Measurements from ENCODE around the gene CMTM5.

CMTM5 gene

DNA sequence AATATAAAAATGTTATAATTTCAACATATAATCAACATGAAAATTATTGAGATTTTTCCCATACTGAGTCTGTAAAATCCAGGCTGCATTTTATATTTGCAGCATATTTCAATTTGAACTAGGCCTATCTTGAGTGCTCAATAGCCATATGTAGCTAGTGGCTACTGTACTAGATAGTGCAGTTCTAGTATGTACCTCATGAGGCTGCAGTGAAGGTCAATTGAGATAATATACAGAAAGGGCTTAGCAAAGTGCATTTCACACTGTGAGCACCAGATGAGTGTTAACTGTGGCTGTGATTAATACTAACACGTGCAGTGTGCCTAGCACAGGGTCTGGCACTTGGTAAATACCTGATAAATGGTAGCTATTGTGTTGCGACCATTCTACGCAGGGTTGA is 18.8 kb upstream of the CMTM5 start:
- DNase-seq (ENCODE audit: low spot score): no peak

DNA sequence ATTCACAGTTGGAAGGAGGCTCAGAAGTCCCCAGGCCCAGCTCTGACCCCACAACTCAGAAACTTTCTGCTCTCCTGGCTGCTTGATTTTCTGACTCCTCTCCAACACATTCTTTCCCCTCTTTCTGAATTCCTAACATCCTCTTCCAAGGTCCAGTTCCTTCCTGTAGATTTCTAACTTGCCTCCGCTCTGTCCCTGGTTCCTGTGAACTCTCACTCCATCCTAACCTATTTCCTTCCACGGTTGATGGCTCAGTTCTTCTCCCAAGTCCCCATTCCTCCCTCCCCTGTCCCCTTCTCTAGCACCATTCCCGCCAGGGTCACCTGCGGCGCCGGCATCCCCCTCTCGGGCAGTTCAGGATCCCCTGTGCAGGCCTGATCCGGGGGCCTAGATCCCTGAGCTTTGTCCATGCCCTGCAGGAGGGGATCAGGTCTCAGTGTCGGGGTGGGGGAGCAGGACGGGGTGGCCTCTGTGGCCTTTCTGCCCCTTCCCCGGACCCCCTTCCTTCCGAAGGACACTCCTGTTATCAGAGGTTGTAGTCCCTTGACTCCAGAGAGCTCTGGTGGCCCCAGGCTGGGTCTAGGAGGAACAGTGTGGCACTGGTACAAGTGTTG is 18.2 kb upstream of the CMTM5 start:
- DNase-seq (ENCODE audit: low spot score): no peak

DNA sequence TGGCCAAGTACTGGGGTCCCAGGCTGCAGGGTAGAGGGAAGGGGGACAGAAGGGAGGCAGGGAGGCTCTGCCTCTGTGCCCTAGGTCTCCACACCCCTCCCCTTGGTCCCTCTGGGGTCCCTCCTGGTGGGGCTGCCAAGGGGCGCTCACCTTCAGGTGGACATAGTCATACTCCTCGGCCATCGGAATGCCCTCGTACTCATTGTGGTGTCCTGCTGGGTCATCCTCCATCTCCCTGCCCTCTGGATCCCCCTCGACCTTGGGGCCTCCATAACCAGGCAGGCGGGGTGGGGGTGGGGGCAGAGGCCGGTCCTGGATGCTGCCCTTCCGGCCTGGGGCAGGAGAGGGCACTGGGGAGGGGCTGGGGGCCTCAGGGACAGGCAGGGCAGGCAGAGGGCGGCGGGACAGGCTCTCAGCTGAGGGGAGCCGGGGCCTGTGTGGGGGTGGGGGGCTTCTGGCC is 17.6 kb upstream of the CMTM5 start:
- no peak for DNase-seq (ENCODE audit: low spot score)

DNA sequence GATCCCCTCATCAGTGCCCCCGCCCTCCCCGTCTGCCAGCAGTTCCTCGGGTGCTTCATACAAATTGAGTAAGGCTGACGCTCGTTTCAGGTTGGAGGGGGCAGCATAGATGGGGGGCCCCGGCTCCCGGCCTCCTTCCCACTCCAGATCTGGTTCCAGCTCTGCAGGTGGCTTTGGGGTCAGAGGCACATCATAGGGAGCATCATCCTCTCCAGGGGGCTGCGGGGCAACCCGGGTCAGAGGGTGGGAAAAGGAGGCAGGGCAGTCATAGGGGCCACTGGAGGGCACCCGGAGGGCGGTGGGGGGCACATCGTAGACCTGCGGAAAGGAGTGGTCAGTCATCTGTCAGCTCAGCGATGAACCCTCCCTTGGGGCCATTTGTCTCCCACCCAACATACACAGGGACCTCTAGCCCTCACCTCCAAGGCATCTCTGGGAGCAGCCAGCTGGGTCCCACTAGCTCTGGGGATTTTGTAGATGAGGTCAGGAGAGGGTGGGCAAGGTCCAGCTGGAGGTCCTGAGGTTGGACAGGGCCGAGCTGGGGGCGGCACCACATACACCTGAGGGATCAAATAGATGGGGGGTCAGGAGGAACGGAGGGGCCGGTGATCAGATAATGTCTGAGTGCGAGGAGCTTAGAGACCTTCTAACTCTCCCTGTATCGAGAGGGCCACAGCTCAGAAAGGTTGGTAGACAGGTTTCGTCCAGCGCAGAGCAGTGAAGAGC is 17.0 kb upstream of the CMTM5 start:
- no peak for DNase-seq (ENCODE audit: low spot score)

DNA sequence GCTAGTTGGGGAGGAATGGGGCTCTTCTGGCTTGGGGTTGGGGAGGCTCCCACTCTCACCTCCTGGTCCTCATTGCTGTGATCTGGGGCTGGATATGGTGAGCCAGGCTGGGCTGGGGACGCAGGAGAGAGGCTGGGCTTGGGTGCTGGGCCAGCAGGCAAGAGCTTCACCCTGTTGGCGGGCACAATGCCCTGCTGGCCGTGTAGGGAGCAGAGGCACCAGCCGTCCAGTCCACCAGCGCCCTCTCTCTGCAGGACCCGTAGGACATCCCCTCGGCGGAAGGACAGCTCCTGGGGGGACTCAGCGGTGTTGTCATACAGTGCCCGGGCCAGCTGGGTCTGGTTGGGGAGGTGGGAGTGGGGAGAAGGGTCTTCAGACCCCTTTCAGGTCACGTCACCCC is 16.4 kb upstream of the CMTM5 start:
- no peak for DNase-seq (ENCODE audit: low spot score)

DNA sequence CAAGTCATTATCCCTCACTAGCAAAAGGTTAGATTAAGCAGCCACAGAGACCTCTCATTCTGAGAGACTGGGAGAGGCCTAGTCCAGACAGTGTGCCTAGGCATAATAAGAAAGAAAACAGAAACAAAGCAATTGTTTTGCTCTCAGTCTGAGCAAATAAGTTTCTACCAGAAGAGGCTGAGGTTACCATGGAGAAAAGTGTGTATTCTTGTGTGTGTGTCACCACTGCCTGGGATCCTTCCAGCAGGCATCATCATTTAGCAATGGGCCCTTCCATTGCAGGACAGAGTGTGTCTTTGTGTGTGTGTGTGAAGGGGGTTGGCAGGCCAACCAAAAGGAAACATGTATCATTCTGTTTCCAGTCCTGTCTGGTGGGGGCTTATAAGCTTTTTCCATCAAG is 15.5 kb upstream of the CMTM5 start:
- no peak for DNase-seq (ENCODE audit: low spot score)

DNA sequence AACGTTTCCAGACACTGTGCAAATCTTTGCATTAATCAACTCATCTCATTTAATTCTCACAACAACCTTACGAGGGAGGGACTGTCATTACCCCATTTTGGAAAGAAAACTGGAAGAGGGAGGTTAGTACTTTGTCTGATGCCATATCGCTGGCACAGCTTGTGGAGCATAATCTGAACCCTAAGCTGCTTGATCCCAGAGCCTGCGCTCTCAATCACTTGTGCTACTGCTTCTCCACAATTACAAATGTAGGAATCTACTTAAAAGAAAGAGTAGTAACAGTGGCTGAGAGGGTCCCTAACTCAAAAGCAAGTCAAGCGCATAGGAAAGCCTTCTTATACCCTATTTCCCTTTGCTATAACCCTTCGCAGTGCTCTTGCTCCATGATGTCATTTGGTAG is 15.1 kb upstream of the CMTM5 start:
- DNase-seq (ENCODE audit: low spot score): no peak

DNA sequence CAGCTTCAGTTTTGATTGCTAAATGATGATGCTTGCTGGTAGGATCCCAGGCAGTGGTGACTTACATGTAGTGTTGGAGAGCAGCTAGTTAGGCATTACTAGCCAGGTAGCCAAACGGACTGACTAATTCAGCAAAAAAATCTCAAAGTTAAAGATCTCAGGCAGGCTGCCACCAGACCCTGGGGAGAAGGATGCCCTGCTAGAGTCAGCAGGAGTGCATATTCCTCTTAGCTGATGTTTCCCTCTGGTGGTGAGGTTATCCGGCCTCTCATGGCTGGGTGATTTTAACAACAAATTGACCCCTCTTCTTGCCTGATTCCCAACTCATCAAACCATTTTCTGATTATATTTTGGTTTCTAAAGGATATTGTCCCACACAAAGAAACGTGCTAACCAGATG is 14.6 kb upstream of the CMTM5 start:
- no peak for DNase-seq (ENCODE audit: low spot score)

DNA sequence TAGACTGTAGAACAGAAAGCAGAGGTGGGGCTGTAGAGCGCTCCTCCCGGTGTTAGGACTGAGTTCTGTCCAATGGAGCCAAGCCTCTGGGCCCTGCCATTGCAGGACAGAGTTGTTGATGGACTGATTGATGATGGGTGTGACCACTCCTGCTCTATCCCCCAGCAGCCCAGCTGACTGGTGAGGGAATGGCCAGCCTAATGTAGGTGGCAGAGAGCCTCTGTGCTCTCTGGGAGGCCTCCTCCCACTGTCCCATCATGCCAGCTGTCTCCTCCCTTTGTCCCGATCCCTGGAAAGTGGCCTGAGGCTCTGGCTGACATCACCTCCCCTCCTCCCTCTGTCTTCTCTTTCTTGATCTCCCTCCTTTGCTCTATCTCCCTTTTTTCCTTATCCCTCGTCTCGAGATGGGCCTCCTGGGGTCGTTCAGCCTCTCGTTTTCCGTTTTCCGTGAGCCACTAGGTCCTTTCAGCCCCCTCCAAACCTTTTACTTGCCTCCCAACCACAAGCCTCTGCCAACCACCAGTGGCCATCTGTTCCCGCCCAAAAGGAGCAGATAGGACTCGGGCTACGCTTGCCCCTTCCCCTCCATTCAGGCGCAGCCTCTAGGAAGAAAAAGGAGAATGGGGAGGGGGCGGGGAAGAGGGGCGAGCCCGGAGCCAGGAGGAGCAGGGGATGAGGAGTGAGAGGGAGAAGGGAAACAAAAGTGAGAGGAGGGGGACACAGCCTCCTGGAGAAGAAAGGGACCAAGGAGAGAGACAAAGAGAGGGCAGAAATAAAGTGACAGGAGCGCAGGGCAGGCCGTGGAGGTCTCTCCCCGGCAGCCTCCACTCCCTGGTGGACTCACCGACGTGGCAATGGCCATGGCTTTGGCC is 12.4 kb upstream of the CMTM5 start:
- no peak for DNase-seq (ENCODE audit: low spot score)

DNA sequence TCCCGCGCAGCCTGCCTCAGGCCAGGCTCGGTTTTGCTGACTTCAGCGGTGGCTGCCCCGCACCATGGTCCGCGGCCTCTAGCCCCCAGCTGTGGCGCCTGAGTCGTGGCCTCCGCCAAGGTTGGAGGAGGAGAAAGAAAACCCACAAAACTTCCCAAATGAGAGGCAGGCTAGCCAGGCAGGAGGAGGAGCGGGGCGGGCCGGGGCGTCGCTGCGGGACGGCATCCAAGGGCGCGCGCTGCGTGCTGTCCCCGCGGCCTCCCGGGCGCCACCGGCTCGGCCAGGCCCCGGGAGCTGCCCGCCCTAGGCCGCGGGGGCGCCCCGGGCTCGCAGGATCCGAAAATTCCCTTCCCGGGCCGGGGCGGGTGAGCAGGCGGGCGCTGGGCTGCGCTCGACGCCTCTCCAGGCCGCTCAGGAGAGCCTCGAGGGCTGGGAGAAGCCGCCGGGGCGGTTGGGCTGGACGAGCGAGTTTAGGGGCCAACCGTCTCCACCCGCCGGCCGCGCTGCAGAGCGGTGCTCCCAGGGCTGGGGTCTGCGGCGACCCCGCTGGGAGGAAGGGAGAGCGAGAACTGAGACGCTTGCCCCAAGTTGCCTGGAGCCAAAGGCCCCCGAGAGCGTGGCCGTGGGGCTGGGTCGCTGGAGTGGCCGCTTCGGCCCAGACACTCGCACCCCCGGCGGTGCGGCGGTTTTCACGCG is 11.7 kb upstream of the CMTM5 start, which contains the start of gene EFS:
EFS (minus strand) TSS at position 137 of the 696 bp plus-strand sequence. CDS start 147 bp downstream, outside the sequence.
- no peak for DNase-seq (ENCODE audit: low spot score)

DNA sequence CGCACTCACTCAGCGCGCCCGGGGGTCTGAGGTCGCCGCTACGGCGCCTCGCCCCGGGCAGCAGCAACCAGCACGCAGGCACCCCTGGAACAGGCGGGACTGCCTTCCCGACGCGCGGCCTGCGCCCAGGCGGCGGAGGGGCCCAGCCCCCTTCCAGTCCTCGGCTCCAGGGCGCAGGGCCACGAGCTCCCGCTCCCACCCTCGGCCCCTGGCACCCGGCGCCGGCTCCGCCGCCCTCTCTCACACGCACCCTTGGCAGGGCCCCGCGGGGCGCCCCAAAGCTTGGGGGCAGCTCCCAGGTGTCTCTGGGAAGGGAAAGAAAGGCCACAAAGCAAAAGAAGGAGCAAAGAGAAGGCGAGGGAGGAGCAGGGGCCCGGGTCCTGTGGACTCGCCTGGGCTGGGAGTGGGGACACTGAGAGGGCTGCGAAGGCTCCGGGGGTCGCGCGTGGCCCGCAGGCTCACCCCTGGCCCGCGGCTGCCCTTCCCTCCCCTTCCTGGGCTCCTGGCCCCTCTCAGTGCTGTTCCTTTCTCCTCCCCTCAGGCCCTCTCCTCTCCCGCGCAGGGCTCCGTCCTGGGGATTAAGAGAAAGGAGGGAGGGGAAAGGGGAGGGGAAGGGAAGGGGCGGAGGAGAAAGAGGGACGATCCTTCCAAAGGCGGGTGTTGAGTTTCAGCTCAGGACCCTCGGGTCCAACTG is 11.0 kb upstream of the CMTM5 start:
- no peak for DNase-seq (ENCODE audit: low spot score)

DNA sequence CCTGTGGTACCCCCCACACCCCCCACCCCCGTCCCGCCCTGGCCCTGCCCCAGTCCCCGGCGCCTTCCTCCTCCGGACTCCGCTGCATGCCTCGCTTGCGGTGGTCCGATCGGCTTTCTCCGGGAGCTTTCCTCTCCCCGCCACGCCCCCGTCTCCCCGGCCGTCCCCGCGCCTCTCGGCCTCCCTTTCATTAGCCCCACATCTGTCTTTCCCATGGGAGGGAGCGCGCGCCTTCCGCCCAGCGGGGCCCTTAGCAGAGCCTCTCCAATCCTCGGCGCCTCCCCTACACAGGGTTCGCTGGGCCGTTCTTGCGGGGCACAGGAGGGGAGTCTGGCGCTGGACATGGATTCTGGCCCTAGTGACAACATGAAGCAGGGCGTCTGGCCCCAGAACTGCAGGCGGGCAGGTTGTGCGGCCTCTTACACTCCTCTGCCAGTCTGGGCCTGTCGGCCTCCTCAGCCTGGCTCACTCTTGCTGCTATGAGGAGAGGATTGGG is 10.4 kb upstream of the CMTM5 start:
- DNase-seq (ENCODE audit: low spot score): no peak

DNA sequence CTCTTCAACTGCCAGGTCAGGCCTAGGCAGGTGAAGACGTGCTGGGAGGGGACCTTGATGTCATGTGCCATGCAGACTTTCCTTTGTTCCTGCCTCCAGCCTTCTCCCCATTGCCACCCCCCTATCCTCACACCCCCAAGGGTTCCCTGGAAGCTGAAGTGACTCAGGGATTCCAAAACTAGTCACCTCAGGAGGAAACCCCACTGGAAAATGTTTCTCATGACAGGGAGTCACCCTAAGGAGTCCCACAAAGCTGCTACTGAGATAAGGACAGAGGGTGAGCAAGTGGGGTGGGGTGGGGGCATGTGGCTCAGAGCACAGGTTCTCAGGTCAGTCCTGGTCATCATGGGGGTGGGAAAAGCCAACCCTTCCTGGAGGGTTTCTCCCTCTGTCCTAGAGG is 6.6 kb upstream of the CMTM5 start:
- no peak for DNase-seq (ENCODE audit: low spot score)

DNA sequence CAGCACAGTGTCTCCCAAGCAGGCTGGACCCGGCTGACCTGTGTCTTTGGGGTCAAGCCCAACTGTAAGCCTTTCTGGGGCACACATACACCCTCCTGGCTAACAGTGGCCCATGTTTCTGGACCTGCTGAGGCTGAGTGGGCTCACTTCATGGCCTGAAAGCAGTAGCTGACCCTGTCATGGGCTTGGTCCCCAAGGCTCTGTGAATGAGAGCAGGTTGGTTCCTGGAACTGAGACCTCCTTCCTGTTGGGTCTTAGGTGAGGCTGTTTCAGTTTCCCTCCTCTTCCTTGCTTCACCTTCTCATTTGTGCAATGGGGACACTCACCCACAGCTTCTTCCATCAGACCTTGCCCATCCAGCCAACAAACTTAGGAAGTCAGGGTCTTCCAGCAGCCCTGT is 5.0 kb upstream of the CMTM5 start:
- DNase-seq (ENCODE audit: low spot score): no peak

DNA sequence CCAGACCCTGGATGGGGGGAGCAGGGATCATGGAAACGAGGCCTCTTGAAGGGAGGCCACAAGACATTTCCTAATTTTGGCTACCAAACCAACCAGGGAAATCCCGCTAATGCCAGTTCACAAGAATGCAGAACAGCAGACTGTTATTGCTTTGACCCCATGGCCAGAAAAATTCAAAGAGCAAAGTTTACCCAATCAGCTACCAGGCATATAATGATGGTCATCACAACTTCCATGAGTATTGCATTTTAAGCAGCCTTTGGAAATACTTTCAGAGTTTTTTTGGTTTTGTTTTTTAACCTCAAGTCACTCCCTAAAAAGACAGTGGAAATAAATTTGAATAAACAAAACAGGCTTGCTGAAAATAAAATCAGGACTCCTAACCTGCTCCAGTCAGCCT is 4.3 kb upstream of the CMTM5 start, which contains the start of gene IL25:
IL25 (plus strand) TSS at position 301 of the 400 bp plus-strand sequence.
- no peak for DNase-seq (ENCODE audit: low spot score)

DNA sequence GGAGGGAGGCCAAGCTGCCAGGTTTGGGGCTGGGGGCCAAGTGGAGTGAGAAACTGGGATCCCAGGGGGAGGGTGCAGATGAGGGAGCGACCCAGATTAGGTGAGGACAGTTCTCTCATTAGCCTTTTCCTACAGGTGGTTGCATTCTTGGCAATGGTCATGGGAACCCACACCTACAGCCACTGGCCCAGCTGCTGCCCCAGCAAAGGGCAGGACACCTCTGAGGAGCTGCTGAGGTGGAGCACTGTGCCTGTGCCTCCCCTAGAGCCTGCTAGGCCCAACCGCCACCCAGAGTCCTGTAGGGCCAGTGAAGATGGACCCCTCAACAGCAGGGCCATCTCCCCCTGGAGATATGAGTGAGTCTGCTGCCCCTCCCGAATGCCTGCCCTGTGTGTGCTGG is 3.8 kb upstream of the CMTM5 start:
- DNase-seq (ENCODE audit: low spot score): no peak

DNA sequence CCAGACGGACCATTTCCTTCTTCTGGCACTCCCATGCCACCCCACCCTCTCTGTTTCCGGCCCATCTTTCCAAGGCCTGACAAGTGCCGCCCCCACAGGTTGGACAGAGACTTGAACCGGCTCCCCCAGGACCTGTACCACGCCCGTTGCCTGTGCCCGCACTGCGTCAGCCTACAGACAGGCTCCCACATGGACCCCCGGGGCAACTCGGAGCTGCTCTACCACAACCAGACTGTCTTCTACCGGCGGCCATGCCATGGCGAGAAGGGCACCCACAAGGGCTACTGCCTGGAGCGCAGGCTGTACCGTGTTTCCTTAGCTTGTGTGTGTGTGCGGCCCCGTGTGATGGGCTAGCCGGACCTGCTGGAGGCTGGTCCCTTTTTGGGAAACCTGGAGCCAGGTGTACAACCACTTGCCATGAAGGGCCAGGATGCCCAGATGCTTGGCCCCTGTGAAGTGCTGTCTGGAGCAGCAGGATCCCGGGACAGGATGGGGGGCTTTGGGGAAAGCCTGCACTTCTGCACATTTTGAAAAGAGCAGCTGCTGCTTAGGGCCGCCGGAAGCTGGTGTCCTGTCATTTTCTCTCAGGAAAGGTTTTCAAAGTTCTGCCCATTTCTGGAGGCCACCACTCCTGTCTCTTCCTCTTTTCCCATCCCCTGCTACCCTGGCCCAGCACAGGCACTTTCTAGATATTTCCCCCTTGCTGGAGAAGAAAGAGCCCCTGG is 1.2 kb upstream of the CMTM5 start:
- no peak for DNase-seq (ENCODE audit: low spot score)

DNA sequence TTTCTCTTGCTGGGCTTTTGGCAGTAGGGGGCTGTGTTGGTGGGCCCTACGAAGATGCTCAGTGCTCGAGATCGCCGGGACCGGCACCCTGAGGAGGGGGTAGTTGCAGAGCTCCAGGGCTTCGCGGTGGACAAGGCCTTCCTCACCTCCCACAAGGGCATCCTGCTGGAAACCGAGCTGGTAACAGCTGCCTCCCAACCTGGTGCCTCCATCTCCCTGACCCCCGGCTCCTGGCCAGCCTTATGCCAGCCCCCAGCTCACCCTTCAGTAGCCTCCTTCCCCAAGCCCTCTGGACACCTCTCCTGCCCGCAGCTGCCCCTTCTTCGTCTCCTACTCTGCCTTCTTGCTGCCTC is 328 bp downstream of the CMTM5 start:
- DNase-seq (ENCODE audit: low spot score): no peak

DNA sequence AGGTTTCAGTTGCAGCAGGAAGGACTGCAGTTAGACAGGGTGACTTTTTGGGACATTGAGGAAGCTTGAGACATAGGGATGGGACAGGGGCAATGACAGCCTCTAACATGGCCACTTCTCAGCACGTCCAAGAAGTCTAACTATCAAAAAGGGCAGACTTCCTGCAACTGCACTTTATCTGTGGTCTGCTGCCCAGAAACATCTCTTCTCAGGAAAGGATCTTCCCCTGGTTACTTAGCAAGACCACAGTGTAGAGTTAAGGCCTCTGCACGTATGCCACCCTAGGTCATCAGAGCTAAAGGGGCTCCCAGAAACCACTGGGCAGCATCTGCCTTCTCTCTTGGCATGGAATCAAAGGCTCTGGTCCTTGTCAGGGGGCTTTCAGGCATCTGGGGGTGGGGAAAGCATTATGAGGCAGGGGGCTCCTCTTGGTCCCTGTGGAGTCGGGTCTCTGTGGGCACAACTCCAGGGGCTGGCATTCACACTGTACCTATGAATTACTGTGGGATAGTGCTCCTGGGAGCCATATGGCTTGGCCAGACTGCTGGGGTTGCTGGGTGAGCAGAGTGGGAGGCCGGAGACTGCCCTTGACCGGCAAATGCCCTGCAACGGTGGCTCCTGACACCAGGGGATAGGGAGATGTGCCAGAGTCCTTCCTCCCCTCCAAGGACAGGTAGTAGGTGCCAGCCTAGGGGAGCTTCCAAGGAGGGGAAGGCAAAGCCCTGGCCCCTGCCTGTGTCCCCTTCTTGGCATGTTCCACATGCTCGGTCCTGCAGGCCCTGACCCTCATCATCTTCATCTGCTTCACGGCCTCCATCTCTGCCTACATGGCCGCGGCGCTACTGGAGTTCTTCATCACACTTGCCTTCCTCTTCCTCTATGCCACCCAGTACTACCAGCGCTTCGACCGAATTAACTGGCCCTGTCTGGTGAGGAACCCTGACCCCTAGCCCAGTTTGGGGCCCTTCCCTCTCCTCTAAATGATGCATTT is 1.0 kb downstream of the CMTM5 start:
- DNase-seq (ENCODE audit: low spot score): no peak
